HL-60 (cell line): ENCODE results near the gene FGD3.

Experiments used
- CTCF ChIP-seq: IDR thresholded peaks from one replicate; pipeline ENCODE4 v1.5.1; 2011; ENCODE audit warnings: low read length, control low read depth, inconsistent platforms; ENCODE audit not compliant: insufficient read depth
- POLR2AphosphoS5 ChIP-seq: IDR thresholded peaks from 2 replicates; pipeline ENCODE4 v1.6.1; 2012; ENCODE audit warnings: low read depth

DNA sequence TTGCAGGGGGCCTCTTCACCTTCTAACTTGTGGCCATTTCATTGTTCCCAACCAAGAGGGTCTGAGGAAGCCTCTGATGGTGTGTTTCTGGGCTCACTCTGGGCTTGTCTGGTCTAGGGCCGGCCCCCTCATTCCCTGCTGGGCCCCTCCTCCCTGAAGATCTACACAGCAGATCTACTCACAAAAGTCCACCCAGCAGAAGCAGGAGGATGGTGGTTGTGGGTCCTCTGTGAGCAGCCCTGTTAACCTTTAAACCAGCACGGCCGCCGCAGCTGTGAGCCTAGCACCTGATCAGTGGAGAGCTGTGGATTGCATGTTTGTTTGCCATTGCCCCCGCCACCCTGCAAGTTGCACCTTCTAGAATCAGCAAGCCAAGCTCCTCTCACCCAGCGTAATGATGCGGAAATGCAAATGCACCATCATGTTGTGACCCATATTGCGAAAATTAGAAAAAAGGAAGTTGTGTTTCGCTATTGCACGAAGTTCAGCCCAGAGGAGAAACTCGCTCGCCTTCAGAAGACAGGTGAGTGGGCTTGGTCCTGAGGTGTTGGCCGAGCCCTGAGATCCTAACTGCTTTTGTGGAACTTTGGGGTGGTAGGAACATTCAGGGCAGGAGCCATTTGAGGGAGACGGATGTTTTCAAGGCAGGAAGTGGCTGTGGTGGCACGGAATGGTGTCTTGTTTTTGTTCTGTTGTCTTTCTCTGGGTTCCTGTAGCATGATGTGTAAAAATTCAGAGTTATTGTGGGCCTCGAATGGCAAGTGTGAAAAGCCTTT, 16.7 kb downstream of the FGD3 start:
- TF ChIP-seq CTCF (no peak), POLR2AphosphoS5 (peak; percentile 87)
